Measurements from ENCODE around the gene LRIG3.
"Not testable (repeated sequence)": the region's sequence is repeated elsewhere in the genome, so short reads cannot be mapped to it uniquely, and the experiment has no call there.

LRIG3 gene

DNA sequence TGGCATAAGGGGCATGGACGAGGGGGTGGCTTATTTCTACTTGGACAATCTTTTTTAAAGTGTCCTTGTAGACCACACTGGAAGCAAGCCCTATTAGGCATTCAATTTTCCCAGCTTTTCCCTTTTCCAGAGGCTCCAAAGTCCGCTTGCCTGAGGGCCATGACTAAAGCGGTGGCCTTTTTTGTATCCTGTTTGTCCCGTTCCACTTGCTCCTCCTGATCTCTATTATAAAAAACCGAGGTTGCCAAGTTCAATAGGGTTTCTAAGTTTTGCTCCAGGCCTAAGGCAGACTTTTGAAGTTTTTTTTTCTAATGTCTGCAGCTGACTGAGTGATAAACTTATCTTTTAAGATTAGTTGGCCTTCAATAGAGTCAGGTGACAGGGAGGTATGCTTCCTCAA, 64.7 kb downstream of the LRIG3 start:
- not testable (repeated sequence) for DNase-seq (ENCODE audit: low read depth in 2 of 2)

DNA sequence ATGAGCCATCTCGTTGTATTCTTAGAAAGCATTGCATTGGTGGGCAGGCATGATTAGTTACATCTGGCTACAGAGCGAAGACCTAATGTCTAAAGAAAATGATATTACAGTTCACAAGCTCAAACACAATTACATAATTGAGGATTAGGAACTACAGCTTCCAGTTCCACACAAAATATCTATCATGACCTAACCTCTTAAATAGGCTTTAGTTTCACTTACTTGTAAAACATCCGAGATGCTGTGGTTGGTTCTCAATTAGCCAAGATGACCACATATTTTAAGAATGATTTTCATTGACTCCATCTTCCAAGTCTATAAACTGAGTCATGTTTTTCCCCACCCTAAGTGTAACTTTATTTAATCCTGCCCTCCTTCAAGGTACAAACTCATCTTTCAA, 69.5 kb downstream of the LRIG3 start:
- no peak for DNase-seq (ENCODE audit: low read depth in 2 of 2)

DNA sequence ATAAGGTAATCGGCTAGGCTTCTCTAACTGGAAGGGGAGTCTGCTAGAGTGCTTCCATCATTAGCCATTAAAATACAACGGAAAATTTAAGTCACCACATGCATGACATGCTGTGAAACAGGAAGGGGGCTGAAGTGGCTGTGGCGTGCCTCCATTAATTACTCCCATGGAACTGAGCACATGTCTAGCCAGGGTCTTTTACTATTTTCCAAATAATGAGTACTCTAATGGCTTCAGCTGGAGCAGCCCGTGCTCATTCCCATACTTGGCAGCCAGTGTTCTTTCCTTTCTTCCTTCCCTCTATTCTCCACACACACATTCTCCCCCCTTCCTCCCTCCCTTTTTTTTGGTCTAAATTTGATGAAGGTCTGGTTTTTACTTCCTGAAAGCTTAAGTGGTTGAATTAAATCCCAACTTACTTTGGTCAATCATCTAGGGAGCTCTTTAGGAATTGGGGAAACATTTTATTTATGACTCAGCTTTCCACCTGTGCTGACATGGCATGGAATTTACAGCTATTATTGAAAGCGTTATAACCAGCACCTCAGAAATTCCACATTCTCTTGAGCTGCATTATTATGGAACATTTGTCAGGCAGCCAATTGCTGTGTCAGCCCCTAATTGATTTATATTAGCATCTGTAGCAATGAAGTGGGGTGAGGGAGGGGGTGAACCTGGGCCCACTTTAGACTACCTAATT, 72.3 kb downstream of the LRIG3 start:
- DNase-seq (ENCODE audit: low read depth in 2 of 2), result no peak

DNA sequence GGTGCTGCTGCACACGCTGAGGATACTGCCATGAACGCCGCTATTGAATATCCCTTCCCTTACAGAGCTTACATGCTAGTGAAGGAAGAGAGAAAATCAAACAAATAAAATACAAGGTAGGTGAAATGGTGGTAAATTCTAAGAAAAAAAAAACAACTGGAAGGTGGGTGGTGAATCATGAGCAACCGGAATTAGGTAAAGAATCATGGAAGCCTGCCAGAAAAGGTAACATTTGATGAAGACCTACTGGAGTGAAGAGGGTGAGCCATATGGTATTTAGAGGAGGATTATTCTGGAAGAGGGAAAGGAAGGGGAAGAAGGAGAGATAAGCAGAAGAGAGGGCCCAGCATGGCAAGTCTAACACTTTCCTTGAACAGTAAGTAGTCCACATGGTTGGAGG, 76.1 kb downstream of the LRIG3 start:
- DNase-seq (ENCODE audit: low read depth in 2 of 2), result no peak

DNA sequence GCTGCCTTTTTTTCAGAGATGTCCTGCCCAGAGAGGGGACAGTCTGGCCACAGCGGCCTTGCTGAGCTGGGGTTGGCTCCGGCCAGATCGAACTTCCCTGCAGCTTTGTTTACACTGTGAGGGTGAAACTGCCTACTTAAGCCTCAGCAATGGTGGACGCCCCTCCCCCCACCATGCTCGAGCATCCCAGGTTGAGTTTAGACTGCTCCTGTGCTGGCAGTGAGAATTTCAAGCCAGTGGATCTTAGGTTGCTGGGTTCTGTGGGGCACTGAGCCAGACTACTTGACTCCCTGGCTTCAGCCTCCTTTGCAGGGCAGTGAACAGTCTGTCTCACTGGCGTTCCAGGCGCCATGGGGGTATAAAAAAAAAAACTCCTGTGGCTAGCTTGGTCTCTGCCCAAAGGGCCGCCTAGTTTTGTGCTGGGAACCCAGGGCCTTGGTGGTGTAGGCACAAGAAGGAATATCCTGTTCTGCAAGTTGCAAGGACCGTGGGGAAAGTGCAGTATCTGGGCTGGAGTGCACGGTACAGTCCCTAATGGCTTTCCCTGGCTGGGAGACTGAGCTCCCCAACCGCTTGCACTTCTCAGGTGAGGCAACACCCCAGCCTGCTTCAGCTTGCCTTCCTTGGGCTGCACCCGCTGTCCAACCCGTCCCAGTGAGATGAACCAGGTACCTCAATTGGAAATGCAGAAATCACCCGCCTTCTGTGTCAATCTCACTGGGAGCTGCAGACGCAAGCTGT, 79.1 kb downstream of the LRIG3 start:
- DNase-seq (ENCODE audit: low read depth in 2 of 2), result no peak

DNA sequence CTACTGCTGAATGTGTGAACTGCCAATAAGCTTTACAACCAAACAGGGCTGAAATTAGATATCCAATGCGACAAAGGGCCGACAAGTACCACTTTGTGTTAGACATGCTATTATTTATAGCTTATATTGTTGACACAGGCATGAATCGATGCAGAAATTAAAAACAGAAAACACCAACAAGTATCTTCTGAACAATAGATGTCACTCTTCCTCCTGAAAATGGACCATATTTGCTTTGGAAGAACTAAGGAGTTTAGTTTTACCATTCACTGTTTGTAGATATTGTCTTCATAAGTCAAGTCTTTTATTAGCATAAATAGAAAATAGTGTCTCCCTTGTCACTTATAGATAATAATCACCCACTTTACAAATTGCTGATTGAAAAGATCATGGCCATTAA, 86.5 kb downstream of the LRIG3 start:
- DNase-seq (ENCODE audit: low read depth in 2 of 2), result no peak

DNA sequence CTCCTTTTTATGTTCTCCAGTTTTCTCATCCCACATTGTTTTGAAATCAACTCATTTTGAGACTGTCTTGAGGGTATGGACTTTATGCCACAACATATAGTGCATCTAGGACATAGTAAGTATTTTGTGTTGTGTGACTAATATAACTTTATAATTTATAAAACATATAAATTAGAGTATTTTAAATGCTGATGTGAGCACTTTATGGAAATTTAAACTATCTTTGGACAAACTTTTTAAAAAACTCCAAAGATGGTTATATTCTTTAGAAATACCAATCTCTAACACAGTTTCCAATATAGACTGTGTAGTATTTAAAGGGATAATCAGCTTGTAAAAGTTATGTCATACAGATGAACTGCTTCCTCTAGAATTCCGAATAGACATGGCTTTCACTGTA, 87.4 kb downstream of the LRIG3 start:
- no peak for DNase-seq (ENCODE audit: low read depth in 2 of 2)

Measured in activated CD4-positive, alpha-beta T cell treated with anti-CD3 and anti-CD28 coated beads for 24 hours (primary cell).